ENCODE measurements around the gene INPP5J.

DNA sequence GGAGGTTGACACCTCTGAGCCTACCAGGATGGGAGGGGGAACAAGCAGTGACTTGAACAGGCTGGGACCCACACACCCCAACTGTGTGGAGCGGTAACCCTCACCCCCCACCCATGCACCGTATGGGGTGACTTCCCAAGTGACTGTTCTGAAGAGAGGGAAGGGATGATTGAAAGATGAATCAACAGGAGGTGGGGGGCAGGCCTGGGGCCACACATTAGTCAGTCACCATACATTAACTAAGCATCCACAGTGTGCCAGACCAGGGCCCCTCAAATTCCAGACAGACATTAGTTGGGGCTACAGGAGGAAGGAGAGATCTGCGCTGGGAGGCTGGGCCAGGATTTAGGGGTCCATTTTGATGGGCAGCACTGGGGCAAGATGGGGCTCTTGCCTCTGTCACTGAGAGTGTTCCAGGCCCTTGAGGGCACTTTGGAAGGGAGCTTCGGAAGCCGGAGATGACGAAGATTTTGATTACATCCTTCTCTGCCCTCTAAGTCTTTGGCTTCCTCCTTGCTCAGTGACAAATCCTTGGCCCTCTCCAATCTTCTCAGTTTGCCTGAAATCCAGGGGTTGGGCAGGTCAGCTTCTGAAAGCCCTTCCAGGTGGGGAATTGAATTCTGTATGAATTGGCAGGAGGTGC, 40.7 kb upstream of the INPP5J start:
- TF ChIP-seq, protein P1, sequence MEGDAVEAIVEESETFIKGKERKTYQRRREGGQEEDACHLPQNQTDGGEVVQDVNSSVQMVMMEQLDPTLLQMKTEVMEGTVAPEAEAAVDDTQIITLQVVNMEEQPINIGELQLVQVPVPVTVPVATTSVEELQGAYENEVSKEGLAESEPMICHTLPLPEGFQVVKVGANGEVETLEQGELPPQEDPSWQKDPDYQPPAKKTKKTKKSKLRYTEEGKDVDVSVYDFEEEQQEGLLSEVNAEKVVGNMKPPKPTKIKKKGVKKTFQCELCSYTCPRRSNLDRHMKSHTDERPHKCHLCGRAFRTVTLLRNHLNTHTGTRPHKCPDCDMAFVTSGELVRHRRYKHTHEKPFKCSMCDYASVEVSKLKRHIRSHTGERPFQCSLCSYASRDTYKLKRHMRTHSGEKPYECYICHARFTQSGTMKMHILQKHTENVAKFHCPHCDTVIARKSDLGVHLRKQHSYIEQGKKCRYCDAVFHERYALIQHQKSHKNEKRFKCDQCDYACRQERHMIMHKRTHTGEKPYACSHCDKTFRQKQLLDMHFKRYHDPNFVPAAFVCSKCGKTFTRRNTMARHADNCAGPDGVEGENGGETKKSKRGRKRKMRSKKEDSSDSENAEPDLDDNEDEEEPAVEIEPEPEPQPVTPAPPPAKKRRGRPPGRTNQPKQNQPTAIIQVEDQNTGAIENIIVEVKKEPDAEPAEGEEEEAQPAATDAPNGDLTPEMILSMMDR (IDR thresholded peaks at IDR 0.05 in 2 of 3, conservative IDR thresholded peaks at IDR 0.05 in 1 of 3; ENCODE audit: control insufficient read depth in 2 of 3, extremely low read depth in 1 of 3, insufficient read depth in 1 of 3, low read depth in 3 of 3, low read length in 3 of 3): no peak
- TF ChIP-seq TCF12 (IDR thresholded peaks at IDR 0.05; ENCODE audit: low read depth, low read length): no peak
- no peak for TF ChIP-seq RELA (IDR thresholded peaks at IDR 0.05; ENCODE audit: borderline replicate concordance, partially characterized antibody)
- TF ChIP-seq EZH2 (IDR thresholded peaks at IDR 0.05; ENCODE audit: borderline replicate concordance, control insufficient read depth, low read depth, low read length): no peak
- no peak for TF ChIP-seq HCFC1 (IDR thresholded peaks at IDR 0.05; ENCODE audit: low read length)
- TF ChIP-seq SIX5 (IDR thresholded peaks at IDR 0.05; ENCODE audit: low read depth, low read length, severe bottlenecking): no peak
- no peak for TF ChIP-seq SMAD1 (IDR thresholded peaks at IDR 0.05; ENCODE audit: low read depth, partially characterized antibody)
- no peak for TF ChIP-seq ETV6 (conservative IDR thresholded peaks at IDR 0.05 in 1 of 2, IDR thresholded peaks at IDR 0.05 in 1 of 2; ENCODE audit: borderline replicate concordance in 1 of 2, low read depth in 1 of 2)
- TF ChIP-seq, protein P2, sequence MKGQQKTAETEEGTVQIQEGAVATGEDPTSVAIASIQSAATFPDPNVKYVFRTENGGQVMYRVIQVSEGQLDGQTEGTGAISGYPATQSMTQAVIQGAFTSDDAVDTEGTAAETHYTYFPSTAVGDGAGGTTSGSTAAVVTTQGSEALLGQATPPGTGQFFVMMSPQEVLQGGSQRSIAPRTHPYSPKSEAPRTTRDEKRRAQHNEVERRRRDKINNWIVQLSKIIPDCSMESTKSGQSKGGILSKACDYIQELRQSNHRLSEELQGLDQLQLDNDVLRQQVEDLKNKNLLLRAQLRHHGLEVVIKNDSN (IDR thresholded peaks at IDR 0.05; ENCODE audit: borderline replicate concordance, extremely low read length, insufficient read depth, low read depth, low read length): no peak
- TF ChIP-seq, protein P3, sequence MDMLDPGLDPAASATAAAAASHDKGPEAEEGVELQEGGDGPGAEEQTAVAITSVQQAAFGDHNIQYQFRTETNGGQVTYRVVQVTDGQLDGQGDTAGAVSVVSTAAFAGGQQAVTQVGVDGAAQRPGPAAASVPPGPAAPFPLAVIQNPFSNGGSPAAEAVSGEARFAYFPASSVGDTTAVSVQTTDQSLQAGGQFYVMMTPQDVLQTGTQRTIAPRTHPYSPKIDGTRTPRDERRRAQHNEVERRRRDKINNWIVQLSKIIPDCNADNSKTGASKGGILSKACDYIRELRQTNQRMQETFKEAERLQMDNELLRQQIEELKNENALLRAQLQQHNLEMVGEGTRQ (IDR thresholded peaks at IDR 0.05; ENCODE audit: borderline replicate concordance, low read depth, low read length): no peak
- TF ChIP-seq, protein P4, sequence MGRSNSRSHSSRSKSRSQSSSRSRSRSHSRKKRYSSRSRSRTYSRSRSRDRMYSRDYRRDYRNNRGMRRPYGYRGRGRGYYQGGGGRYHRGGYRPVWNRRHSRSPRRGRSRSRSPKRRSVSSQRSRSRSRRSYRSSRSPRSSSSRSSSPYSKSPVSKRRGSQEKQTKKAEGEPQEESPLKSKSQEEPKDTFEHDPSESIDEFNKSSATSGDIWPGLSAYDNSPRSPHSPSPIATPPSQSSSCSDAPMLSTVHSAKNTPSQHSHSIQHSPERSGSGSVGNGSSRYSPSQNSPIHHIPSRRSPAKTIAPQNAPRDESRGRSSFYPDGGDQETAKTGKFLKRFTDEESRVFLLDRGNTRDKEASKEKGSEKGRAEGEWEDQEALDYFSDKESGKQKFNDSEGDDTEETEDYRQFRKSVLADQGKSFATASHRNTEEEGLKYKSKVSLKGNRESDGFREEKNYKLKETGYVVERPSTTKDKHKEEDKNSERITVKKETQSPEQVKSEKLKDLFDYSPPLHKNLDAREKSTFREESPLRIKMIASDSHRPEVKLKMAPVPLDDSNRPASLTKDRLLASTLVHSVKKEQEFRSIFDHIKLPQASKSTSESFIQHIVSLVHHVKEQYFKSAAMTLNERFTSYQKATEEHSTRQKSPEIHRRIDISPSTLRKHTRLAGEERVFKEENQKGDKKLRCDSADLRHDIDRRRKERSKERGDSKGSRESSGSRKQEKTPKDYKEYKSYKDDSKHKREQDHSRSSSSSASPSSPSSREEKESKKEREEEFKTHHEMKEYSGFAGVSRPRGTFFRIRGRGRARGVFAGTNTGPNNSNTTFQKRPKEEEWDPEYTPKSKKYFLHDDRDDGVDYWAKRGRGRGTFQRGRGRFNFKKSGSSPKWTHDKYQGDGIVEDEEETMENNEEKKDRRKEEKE (IDR thresholded peaks at IDR 0.05): no peak
- TF ChIP-seq RCOR1 (conservative IDR thresholded peaks at IDR 0.05; ENCODE audit: low read depth, low read length): no peak
- TF ChIP-seq PML (IDR thresholded peaks at IDR 0.05; ENCODE audit: low read length): no peak
- TF ChIP-seq, protein P5, sequence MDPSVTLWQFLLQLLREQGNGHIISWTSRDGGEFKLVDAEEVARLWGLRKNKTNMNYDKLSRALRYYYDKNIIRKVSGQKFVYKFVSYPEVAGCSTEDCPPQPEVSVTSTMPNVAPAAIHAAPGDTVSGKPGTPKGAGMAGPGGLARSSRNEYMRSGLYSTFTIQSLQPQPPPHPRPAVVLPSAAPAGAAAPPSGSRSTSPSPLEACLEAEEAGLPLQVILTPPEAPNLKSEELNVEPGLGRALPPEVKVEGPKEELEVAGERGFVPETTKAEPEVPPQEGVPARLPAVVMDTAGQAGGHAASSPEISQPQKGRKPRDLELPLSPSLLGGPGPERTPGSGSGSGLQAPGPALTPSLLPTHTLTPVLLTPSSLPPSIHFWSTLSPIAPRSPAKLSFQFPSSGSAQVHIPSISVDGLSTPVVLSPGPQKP (IDR thresholded peaks at IDR 0.05; ENCODE audit: low read depth, low read length): no peak

All from GM12878 (cell line).